ENCODE data around the gene NR2C2.

DNA sequence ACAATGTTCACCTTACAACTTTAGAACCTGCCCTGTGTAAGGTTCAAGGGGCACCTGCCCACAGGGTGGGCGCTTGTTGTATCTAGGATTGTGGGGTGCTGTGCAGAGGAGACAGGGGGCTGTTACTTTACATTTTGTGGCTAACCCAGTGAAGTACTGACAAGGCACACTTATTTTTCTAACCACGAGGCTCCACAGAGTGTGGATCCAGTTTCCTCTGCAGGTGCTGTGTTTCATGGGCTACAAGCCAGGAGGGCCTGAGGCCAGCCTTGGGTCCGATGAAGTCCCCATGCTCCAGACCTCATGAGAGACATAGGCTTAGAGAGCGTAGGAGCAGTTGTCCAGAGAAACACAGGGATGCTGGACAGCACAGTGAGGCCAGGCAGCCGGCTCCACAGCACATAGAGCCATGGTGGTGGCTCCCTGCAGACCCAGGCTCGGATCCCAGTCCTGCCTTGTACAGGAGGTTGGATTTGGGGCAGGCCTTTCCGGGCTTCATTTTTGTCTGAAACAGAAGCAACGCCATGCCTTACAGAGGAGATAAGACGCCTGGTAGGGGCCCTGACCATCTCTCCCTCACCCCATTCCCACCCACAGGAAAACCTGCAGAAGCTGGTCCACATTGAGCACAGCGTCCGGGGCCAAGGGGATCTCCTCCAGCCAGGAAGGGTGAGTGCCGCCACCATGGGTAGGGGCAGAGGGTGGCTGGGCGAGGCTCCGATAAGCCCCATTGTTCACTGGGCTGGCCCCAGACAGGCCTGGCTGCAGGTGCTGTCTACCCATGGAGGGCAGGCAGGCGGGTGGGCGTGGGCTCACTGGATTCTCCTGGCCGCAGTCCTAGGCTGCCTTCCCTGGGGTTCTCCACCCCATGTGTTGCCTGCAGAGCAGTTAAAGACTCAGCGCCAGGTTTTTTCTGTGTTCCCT is 40.1 kb upstream of the NR2C2 start:
- TF ChIP-seq, protein P1, sequence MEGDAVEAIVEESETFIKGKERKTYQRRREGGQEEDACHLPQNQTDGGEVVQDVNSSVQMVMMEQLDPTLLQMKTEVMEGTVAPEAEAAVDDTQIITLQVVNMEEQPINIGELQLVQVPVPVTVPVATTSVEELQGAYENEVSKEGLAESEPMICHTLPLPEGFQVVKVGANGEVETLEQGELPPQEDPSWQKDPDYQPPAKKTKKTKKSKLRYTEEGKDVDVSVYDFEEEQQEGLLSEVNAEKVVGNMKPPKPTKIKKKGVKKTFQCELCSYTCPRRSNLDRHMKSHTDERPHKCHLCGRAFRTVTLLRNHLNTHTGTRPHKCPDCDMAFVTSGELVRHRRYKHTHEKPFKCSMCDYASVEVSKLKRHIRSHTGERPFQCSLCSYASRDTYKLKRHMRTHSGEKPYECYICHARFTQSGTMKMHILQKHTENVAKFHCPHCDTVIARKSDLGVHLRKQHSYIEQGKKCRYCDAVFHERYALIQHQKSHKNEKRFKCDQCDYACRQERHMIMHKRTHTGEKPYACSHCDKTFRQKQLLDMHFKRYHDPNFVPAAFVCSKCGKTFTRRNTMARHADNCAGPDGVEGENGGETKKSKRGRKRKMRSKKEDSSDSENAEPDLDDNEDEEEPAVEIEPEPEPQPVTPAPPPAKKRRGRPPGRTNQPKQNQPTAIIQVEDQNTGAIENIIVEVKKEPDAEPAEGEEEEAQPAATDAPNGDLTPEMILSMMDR (IDR thresholded peaks at IDR 0.05; ENCODE audit: insufficient read depth, low read length, poor library complexity, severe bottlenecking), result no peak
- no peak for TF ChIP-seq EZH2phosphoT487 (conservative IDR thresholded peaks at IDR 0.05; ENCODE audit: low read length)
